Cardiac fibroblast (primary cell): ENCODE measurements around the gene CEP170B.
"Not testable (repeated sequence)": the region's sequence is repeated elsewhere in the genome, so short reads cannot be mapped to it uniquely, and the experiment has no call there.

Experiments
- DNase-seq, 2 donors: peaks; one replicate each; pipeline versions ENCODE4 v3.0.0 to v3.0.0-alpha.2; 2010; ENCODE audit warnings: low read depth in 2 of 2
- H3K4me3 ChIP-seq, 2 donors: replicated peaks in 1 of 2; 1 replicate in 1 of 2; 2 replicates in 1 of 2; pipeline ENCODE4 v1.5.1; 2011; ENCODE audit warnings: low read depth in 2 of 2, low read length in 2 of 2, mild to moderate bottlenecking in 2 of 2, moderate library complexity in 1 of 2
- CTCF ChIP-seq: IDR thresholded peaks from one replicate; pipeline ENCODE4 v1.5.1; 2011; ENCODE audit warnings: low read depth, mild to moderate bottlenecking, low read length, inconsistent platforms

CEP170B gene

DNA sequence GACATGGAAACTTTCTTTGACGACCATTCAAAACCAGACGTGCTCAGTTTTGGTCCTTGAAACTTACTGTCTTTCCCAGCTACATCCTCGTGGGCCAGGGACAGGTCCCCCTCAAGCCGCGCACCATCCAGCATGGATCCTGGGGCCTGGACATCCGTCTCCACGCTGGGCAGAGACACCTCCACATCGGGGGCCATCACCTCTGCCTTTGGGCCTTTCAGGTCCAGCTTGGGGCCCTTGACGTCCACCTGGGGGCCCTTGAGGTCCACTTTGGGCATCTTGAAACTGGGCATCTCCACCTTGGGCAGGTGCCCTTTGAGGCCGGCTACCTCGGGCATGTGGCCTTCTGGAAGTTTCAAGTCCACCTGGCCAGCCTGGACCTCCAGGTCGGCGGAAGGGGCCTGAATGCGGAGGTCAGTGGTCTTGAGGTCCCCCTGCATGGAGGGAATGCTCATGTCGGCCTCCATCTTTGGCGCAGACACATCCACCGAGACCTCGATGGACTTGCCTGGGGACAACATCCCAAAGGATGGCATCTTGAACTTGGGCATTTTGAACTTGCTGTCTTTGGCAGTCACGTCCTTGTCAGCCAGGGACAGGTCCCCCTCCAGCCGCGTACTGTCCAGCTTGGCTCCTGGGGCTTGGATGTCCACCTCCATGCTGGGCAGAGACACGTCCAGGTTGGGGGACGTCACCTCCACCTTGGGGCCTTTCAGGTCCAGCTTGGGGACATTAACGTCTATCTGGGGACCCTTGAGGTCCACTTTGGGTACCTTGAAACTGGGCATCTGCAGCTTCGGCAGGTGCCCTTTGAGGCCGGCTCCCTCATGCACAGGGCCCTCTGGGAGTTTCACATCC lies 76.7 kb downstream of the CEP170B start:
- H3K4me3 ChIP-seq = no peak overlapping the region
- DNase-seq = no peak
- no peak for TF ChIP-seq CTCF

DNA sequence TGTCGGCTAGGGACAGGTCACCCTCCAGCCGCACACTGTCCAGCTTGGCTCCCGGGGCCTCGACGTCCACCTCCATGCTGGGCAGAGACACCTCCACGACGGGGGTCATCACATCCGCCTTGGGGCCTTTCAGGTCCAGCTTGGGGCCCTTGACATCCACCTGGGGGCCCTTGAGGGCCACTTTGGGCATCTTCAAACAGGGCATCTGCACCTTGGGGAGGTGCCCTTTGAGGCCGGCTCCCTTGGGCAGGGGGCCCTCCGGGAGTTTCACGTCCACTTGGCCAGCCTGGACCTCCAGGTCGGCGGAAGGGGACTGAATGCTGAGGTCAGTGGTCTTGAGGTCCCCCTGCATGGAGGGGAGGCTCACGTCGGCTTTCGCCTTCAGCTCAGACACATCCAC lies 77.5 kb downstream of the CEP170B start:
- no peak for DNase-seq

GRCh38 chr14:104943216-104944015 lies 78.3 kb downstream of the CEP170B start:
- not testable (repeated sequence) for DNase-seq, H3K4me3 ChIP-seq

More for the DNA sequence above, 77.5 kb downstream of the CEP170B start:
- no peak for TF ChIP-seq CTCF
- no peak overlapping the region for H3K4me3 ChIP-seq

DNA sequence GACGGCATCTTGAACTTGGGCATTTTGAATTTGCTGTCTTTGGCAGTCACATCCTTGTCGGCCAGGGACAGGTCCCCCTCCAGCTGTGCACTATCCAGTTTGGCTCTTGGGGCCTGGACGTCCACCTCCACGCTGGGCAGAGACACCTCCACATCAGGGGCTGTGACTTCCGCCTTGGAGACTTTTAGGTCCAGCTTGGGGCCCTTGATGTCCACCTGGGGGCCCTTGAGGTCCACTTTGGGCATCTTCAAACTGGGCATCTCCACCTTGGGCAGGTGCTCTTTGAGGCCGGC lies 78.9 kb downstream of the CEP170B start:
- DNase-seq = not testable (repeated sequence)

GRCh38 chr14:104944436-104945205 lies 79.6 kb downstream of the CEP170B start:
- not testable (repeated sequence) for H3K4me3 ChIP-seq, DNase-seq

More for the DNA sequence above, 78.9 kb downstream of the CEP170B start:
- not testable (repeated sequence) for H3K4me3 ChIP-seq

DNA sequence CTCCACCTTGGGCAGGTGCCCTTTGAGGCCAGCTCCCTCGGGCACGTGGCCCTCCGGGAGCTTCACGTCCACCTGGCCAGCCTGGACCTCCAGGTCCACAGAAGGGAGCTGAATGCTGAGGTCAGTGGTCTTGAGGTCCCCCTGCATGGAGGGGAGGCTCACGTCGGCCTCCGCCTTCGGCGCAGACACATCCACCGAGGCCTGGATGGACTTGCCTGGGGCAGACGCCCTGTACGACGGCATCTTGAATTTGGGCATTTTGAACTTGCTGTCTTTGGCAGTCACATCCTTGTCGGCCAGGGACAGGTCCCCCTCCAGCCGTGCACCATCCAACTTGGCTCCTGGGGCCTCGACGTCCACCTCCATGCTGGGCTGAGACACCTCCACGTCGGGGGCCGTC lies 80.2 kb downstream of the CEP170B start:
- not testable (repeated sequence) for DNase-seq, H3K4me3 ChIP-seq
